UCSD-AML1 (cell line): ENCODE data around the gene S100A13.
"Not testable (repeated sequence)": the region's sequence is repeated elsewhere in the genome, so short reads cannot be mapped to it uniquely, and the experiment has no call there.

Experiments used
- DNase-seq: peaks from one replicate; lab custom pipeline; 2025; ENCODE audit not compliant: unreplicated experiment; lab: John Stamatoyannopoulos, UW

S100A13 gene

DNA sequence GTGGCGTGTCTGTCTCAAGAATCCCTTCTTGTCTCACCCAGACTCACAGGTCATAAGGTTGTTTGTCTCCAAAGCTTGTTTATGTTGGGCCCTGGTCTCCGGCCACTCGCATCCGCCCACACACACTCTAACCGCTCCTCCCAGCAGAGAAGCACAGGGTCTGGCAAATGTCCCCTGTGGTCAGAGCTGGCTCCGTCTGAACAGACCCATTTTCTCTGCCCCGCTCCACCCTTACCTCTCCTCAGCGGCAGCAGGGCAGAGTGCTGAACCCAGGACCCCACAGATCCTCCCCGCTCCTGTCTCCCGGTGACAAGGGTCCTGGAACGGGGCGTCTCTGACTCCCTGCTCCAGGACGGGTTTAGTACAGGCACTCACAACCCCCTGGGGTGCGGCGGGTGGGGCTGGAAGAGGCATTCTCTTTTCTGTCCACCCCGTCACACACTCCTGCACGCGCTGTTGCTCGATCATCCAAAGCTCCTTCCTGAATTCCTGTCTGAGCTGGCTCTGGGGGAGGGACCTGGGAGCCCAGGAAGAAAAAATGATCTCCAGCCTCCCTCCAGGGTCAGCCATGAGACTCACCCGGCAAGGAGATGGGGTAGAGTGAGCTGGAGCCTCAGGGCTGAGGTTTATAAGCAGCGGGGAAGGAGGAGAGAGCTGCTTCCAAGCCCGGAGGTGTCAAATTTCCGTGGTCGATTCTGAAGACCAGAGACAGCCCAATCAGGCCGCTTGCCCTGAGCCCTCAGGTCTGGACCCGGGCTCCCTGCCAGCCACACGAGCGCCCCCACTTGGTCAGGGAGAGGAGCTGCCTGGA lies at the start of gene S100A13:
Gene S100A13, minus strand, starts transcription at position 602 of the 811 bp plus-strand sequence. CDS start 1,033 bp downstream, outside the sequence.
- peak; percentile 46 for DNase-seq

GRCh38 chr1:153673511-153673910 lies 46.2 kb upstream of the S100A13 start:
- no peak for DNase-seq

- DNase-seq = peak; percentile 68
These were observed 44.5 kb upstream of the S100A13 start for GRCh38 chr1:153671628-153672353.

DNA sequence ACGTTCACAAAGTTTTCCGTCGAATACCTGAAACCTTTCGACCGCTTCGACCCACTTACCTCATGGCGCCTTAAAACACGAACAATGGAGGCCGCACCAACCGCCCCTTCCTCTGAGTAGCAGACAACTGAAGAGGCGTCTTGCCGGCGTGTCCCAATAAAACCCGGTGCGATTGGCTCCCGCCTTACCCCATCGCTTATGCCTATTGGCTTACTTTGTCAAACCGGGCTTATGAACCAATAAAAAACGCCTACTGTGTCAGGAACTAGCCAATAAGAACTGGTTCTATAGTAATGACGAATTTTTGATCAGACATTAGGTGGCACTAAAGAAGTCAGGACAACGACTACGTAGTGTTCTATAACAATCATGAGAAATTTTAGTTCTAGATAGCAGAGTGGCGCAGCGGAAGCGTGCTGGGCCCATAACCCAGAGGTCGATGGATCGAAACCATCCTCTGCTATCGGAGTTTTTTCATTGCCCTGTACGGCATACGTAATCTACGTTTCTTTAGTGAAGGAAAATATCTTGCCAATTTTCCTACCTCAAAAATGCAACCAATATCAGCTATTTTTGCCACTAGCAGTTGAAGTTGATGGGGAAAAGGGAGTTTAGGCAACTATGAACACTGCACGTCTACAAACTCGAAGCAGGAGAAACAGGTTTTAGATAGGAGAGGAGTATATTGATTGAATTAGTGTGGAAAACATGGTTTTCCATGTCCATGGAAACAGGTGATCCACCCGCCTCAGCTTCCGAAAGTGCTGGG lies 43.7 kb upstream of the S100A13 start, which contains the start of gene ILF2:
Gene ILF2, minus strand, starts transcription at position 135 of the 769 bp plus-strand sequence. Its CDS starts 71 bp downstream, at position 64.
- DNase-seq = peak; percentile 94

GRCh38 chr1:153670257-153670858 lies 43.1 kb upstream of the S100A13 start:
- no peak for DNase-seq

- DNase-seq = no peak
These were observed 42.3 kb upstream of the S100A13 start for GRCh38 chr1:153669606-153670005.

DNA sequence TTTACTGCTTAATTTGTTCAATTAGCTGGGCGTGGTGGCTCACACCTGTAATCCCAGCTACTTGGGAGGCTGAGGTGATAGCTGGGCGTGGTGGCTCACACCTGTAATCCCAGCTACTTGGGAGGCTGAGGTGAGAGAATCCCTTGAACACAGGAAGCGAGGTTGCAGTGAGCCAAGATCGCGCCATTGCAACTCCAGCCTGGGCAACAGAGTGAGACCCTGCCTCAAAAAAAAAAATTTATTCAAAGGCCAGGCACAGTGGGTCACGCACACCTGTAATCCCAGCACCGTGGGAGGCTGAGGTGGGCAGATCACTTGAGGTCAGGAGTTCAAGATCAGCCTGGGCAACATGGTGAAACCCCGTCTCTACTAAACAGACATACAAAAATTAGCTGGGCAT lies 41.4 kb upstream of the S100A13 start:
- DNase-seq = not testable (repeated sequence)

GRCh38 chr1:153667439-153667838 lies 40.1 kb upstream of the S100A13 start:
- DNase-seq = no peak

- no peak for DNase-seq
These were observed 35.9 kb upstream of the S100A13 start for GRCh38 chr1:153663211-153663610.

- DNase-seq = no peak
These were observed 35.0 kb upstream of the S100A13 start for GRCh38 chr1:153662269-153662668.

DNA sequence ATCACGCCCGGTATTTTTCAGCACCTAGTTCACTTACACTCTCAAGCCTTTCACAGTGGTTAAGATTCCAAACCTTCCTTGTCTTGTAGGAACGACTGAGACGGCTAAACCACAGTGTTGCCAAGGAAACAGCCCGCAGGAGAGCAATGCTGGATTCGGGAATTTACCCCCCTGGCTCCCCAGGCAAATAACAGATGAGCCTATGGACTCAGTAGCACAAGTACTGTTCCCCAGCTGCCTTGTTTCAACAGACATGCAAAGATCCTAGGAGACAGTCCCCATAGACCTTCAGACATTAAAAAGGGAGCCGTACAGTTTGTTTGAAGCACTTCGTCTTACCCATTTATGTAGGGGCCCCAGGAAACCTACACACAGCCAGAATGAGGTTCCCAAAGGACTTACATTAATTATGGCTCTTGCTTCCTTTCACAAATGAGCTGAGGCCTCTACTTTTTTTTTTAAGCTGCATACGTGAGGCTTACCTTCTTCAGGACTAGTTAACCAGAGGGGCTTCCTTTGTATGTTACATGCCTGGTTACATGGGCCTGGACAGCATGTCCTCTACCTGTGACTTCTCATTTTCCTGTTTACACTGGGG lies 33.9 kb upstream of the S100A13 start:
- DNase-seq = no peak

- DNase-seq = no peak
These were observed 32.4 kb upstream of the S100A13 start for GRCh38 chr1:153659656-153660055.

DNA sequence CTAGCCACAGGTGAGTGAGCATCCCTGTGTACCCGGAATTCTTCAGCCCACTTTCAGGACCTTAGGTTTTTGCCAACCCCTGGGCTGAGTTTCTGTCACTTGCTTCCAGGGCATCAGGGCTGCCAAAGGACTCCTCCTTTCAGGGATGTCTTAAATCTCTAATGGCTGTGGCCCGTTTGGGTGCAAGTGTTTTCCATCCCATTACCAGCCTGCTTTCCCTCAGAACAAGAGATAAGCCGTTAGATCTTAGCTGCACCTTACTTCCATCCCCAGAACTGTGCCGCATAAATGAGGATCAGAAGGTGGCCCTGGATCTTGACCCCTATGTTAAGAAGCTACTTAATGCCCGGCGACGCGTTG lies 31.9 kb upstream of the S100A13 start:
- no peak for DNase-seq

- DNase-seq = peak; percentile 90
These were observed 31.3 kb upstream of the S100A13 start, which contains the start of gene SNAPIN for GRCh38 chr1:153658400-153659174. SNAPIN (plus strand) TSS chr1:153658703; CDS start chr1:153658744, 41 bp downstream.

GRCh38 chr1:153655333-153655732 lies 28.0 kb upstream of the S100A13 start:
- DNase-seq = no peak

- no peak for DNase-seq
These were observed 25.6 kb upstream of the S100A13 start for GRCh38 chr1:153652805-153653500.

- no peak for DNase-seq
These were observed 24.5 kb upstream of the S100A13 start for GRCh38 chr1:153651771-153652170.

GRCh38 chr1:153649863-153650235 lies 22.5 kb upstream of the S100A13 start:
- no peak for DNase-seq
